ENCODE results near the gene GLIS1. TPM values are rescaled to one million over a fixed set of nuclear protein-coding genes. Genes with fewer than 3 reads are reported as not detected.

Gene GLIS1
- total and polyA plus RNA-seq, 10 of the 15 experiments (the other 5 are each of a cell fraction or from before 2014, with no cell fraction given) = not detected

DNA sequence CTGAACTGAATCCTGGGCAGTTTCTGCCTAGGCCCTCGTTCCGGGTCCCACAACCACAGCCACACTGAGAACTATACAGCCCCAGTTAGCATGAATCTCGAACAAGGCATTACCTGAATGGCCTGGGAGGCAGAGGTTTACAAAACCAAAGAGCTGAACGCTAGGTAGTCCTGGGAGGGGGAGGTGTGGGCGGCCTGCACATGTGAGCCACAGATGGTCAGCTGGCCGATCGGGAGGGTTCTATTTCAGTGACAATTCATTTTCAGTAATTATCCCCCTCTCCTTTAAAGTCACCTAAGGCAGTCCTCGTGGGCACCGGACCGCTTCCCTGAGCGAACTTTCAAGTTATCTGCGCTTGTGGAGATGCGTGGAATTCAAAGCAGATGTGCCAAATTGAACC, 111.9 kb downstream of the GLIS1 start:
- ChIA-PET CTCF (no interaction called here), RAD21 (ENCODE audit: unreplicated experiment) (no interaction called here), SMC1A (ENCODE audit: uncharacterized antibody, unreplicated experiment) (no interaction called here), POLR2A (no interaction called here)
- ATAC-seq (no peak), FAIRE-seq (no peak), DNase-seq (ENCODE audit: low read depth, low spot score) (no peak)
- intact Hi-C loops (cut with micrococcal nuclease; ENCODE audit: unreplicated experiment) = no loop called here
- no peaks in the 10 kb centered on the region for H3K9me3 ChIP-seq (replicated peaks; ENCODE audit: control insufficient read depth, insufficient read depth, low read length)
- no peak overlapping the region for H3K9ac ChIP-seq (ENCODE audit: control insufficient read depth, insufficient read depth, low read length)
- no peaks in the 10 kb centered on the region for H3K4me1 ChIP-seq (ENCODE audit: control insufficient read depth, insufficient read depth, low read length)
- no peak overlapping the region for H3K4me2 ChIP-seq (ENCODE audit: control insufficient read depth, insufficient read depth)
- no peaks in the 10 kb centered on the region for H4K20me1 ChIP-seq (ENCODE audit: control insufficient read depth, insufficient read depth)
- no peak overlapping the region for H3K27ac ChIP-seq (ENCODE audit: control insufficient read depth, insufficient read depth)
- H3K27me3 ChIP-seq (replicated peaks in 1 of 2; ENCODE audit: control insufficient read depth in 2 of 2, insufficient read depth in 2 of 2, low read length in 1 of 2) = peaks cover 0 to 4% of the 10 kb centered on the region in 2 experiments; a peak in 3 of 4 replicates
- no peaks in the 10 kb centered on the region for H3K36me3 ChIP-seq (ENCODE audit: control insufficient read depth in 2 of 2, insufficient read depth in 2 of 2, low read length in 1 of 2)
- no peaks in the 10 kb centered on the region for H3K79me2 ChIP-seq (ENCODE audit: control insufficient read depth, insufficient read depth, low read length)
- in situ Hi-C loops (cut with MboI) = no loop called here
- no TSS peak for BruUV-seq (replicated peaks)
- H3K4me3 ChIP-seq = no peak overlapping the region
- 29% methylated on average over 13 of the region's 13 CpGs for WGBS (ENCODE audit: insufficient coverage, insufficient replicate concordance, low lambda C conversion rate, missing lambda C conversion rate)
- H2AFZ ChIP-seq (ENCODE audit: control insufficient read depth, low read depth, low read length) = no peak overlapping the region
- TF ChIP-seq, protein P1, sequence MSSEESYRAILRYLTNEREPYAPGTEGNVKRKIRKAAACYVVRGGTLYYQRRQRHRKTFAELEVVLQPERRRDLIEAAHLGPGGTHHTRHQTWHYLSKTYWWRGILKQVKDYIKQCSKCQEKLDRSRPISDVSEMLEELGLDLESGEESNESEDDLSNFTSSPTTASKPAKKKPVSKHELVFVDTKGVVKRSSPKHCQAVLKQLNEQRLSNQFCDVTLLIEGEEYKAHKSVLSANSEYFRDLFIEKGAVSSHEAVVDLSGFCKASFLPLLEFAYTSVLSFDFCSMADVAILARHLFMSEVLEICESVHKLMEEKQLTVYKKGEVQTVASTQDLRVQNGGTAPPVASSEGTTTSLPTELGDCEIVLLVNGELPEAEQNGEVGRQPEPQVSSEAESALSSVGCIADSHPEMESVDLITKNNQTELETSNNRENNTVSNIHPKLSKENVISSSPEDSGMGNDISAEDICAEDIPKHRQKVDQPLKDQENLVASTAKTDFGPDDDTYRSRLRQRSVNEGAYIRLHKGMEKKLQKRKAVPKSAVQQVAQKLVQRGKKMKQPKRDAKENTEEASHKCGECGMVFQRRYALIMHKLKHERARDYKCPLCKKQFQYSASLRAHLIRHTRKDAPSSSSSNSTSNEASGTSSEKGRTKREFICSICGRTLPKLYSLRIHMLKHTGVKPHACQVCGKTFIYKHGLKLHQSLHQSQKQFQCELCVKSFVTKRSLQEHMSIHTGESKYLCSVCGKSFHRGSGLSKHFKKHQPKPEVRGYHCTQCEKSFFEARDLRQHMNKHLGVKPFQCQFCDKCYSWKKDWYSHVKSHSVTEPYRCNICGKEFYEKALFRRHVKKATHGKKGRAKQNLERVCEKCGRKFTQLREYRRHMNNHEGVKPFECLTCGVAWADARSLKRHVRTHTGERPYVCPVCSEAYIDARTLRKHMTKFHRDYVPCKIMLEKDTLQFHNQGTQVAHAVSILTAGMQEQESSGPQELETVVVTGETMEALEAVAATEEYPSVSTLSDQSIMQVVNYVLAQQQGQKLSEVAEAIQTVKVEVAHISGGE (CRISPR knock-in tag; IDR thresholded peaks at IDR 0.05) = no peak
- no peak for TF ChIP-seq SREBF1 (IDR thresholded peaks at IDR 0.05; ENCODE audit: low read length)
- TF ChIP-seq, protein P2, sequence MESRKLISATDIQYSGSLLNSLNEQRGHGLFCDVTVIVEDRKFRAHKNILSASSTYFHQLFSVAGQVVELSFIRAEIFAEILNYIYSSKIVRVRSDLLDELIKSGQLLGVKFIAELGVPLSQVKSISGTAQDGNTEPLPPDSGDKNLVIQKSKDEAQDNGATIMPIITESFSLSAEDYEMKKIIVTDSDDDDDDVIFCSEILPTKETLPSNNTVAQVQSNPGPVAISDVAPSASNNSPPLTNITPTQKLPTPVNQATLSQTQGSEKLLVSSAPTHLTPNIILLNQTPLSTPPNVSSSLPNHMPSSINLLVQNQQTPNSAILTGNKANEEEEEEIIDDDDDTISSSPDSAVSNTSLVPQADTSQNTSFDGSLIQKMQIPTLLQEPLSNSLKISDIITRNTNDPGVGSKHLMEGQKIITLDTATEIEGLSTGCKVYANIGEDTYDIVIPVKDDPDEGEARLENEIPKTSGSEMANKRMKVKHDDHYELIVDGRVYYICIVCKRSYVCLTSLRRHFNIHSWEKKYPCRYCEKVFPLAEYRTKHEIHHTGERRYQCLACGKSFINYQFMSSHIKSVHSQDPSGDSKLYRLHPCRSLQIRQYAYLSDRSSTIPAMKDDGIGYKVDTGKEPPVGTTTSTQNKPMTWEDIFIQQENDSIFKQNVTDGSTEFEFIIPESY (IDR thresholded peaks at IDR 0.05) = no peak
- TF ChIP-seq IKZF1 (conservative IDR thresholded peaks at IDR 0.05) = no peak
- no peak for TF ChIP-seq TCF3 (IDR thresholded peaks at IDR 0.05; ENCODE audit: borderline replicate concordance, insufficient read depth, low read depth, low read length)
- TF ChIP-seq MTA2 (IDR thresholded peaks at IDR 0.05; ENCODE audit: low read depth) = no peak
- no peak for TF ChIP-seq ZNF274 (IDR thresholded peaks at IDR 0.05; ENCODE audit: insufficient read depth, insufficient read length)
- TF ChIP-seq TBL1XR1 (IDR thresholded peaks at IDR 0.05; ENCODE audit: low read depth, low read length) = no peak
- TF ChIP-seq, protein P3, sequence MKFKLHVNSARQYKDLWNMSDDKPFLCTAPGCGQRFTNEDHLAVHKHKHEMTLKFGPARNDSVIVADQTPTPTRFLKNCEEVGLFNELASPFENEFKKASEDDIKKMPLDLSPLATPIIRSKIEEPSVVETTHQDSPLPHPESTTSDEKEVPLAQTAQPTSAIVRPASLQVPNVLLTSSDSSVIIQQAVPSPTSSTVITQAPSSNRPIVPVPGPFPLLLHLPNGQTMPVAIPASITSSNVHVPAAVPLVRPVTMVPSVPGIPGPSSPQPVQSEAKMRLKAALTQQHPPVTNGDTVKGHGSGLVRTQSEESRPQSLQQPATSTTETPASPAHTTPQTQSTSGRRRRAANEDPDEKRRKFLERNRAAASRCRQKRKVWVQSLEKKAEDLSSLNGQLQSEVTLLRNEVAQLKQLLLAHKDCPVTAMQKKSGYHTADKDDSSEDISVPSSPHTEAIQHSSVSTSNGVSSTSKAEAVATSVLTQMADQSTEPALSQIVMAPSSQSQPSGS (IDR thresholded peaks at IDR 0.05; ENCODE audit: low read length) = no peak
- no peak for TF ChIP-seq ZNF217 (IDR thresholded peaks at IDR 0.05)
- TF ChIP-seq POLR2A (IDR thresholded peaks at IDR 0.05; ENCODE audit: low read depth, low read length) = no peak
- TF ChIP-seq JUND (IDR thresholded peaks at IDR 0.05; ENCODE audit: low read depth, low read length) = no peak
- no peak for TF ChIP-seq MYB (IDR thresholded peaks at IDR 0.05; ENCODE audit: borderline replicate concordance, low read depth, low read length)
- TF ChIP-seq ZNF622 (IDR thresholded peaks at IDR 0.05) = no peak
- TF ChIP-seq YBX1 (IDR thresholded peaks at IDR 0.05) = no peak
- TF ChIP-seq, protein P4, sequence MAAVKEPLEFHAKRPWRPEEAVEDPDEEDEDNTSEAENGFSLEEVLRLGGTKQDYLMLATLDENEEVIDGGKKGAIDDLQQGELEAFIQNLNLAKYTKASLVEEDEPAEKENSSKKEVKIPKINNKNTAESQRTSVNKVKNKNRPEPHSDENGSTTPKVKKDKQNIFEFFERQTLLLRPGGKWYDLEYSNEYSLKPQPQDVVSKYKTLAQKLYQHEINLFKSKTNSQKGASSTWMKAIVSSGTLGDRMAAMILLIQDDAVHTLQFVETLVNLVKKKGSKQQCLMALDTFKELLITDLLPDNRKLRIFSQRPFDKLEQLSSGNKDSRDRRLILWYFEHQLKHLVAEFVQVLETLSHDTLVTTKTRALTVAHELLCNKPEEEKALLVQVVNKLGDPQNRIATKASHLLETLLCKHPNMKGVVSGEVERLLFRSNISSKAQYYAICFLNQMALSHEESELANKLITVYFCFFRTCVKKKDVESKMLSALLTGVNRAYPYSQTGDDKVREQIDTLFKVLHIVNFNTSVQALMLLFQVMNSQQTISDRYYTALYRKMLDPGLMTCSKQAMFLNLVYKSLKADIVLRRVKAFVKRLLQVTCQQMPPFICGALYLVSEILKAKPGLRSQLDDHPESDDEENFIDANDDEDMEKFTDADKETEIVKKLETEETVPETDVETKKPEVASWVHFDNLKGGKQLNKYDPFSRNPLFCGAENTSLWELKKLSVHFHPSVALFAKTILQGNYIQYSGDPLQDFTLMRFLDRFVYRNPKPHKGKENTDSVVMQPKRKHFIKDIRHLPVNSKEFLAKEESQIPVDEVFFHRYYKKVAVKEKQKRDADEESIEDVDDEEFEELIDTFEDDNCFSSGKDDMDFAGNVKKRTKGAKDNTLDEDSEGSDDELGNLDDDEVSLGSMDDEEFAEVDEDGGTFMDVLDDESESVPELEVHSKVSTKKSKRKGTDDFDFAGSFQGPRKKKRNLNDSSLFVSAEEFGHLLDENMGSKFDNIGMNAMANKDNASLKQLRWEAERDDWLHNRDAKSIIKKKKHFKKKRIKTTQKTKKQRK (IDR thresholded peaks at IDR 0.05; ENCODE audit: low read depth, low read length) = no peak
- TF ChIP-seq KLF5 (IDR thresholded peaks at IDR 0.05; ENCODE audit: partially characterized antibody) = no peak
- TF ChIP-seq RBBP5 (conservative IDR thresholded peaks at IDR 0.05) = no peak

Data from GM12878 (cell line).